Measurements from ENCODE around the gene CDSN. TPM values are rescaled to one million over a fixed set of nuclear protein-coding genes. Genes with fewer than 3 reads are reported as not detected.

CDSN gene
- total and polyA plus RNA-seq, 2 donors from 2014 or later, result 0.13 TPM; not detected in 1

GRCh38 chr6:31079656-31080261 lies 40.5 kb downstream of the CDSN start:
- FAIRE-seq (peak; percentile 32), DNase-seq (peak in 4 of 5 donors; percentile 76 to 86 (median 80))
- no peak overlapping the region for H3K4me3 ChIP-seq (ENCODE audit: low read length in 3 of 3)
- no peak overlapping the region for H3K9ac ChIP-seq (ENCODE audit: low read length in 3 of 3)
- H3K27ac ChIP-seq (ENCODE audit: low read depth in 2 of 2, low read length in 2 of 2), result no peak overlapping the region
- H3K9me3 ChIP-seq (ENCODE audit: control insufficient read depth in 2 of 3, insufficient read depth in 1 of 3, low read length in 3 of 3), result no peaks in the 10 kb centered on the region
- TF ChIP-seq, protein P1, sequence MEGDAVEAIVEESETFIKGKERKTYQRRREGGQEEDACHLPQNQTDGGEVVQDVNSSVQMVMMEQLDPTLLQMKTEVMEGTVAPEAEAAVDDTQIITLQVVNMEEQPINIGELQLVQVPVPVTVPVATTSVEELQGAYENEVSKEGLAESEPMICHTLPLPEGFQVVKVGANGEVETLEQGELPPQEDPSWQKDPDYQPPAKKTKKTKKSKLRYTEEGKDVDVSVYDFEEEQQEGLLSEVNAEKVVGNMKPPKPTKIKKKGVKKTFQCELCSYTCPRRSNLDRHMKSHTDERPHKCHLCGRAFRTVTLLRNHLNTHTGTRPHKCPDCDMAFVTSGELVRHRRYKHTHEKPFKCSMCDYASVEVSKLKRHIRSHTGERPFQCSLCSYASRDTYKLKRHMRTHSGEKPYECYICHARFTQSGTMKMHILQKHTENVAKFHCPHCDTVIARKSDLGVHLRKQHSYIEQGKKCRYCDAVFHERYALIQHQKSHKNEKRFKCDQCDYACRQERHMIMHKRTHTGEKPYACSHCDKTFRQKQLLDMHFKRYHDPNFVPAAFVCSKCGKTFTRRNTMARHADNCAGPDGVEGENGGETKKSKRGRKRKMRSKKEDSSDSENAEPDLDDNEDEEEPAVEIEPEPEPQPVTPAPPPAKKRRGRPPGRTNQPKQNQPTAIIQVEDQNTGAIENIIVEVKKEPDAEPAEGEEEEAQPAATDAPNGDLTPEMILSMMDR (IDR thresholded peaks at IDR 0.05; ENCODE audit: borderline replicate concordance, extremely low read depth, insufficient read depth), result peak; percentile 68
- peaks cover 0 to 2% (median 0%) of the 10 kb centered on the region in 3 donors for H3K4me1 ChIP-seq (ENCODE audit: control insufficient read depth in 2 of 3, insufficient read depth in 2 of 3, low read depth in 1 of 3, low read length in 3 of 3)
- intact Hi-C loops (cut with DNase I), result loop anchor here (10.0 kb wide), 2 partner anchors 165 to 255 kb away; partner anchors contain the start of gene VARS2
- no peaks in the 10 kb centered on the region for H3K36me3 ChIP-seq (ENCODE audit: control insufficient read depth in 2 of 3, insufficient read depth in 3 of 3, low read length in 3 of 3)
- H3K27me3 ChIP-seq (ENCODE audit: control insufficient read depth, insufficient read depth, low read length), result no peaks in the 10 kb centered on the region

GRCh38 chr6:31076611-31077010 lies 43.6 kb downstream of the CDSN start:
- H3K4me3 ChIP-seq (ENCODE audit: low read length in 3 of 3), result no peak overlapping the region
- no peaks in the 10 kb centered on the region for H3K9me3 ChIP-seq (ENCODE audit: control insufficient read depth in 2 of 3, insufficient read depth in 1 of 3, low read length in 3 of 3)
- H3K27ac ChIP-seq (ENCODE audit: low read depth in 2 of 2, low read length in 2 of 2), result no peak overlapping the region
- intact Hi-C loops (cut with DNase I), result loop anchor here (10.0 kb wide), 2 partner anchors 162 to 252 kb away; partner anchors contain the start of gene VARS2
- no peak for FAIRE-seq
- H3K9ac ChIP-seq (ENCODE audit: low read length in 3 of 3), result no peak overlapping the region
- no peaks in the 10 kb centered on the region for H3K36me3 ChIP-seq (ENCODE audit: control insufficient read depth in 2 of 3, insufficient read depth in 3 of 3, low read length in 3 of 3)
- H3K4me1 ChIP-seq (ENCODE audit: control insufficient read depth in 2 of 3, insufficient read depth in 2 of 3, low read depth in 1 of 3, low read length in 3 of 3), result peaks cover 0 to 2% (median 0%) of the 10 kb centered on the region in 3 donors
- no peaks in the 10 kb centered on the region for H3K27me3 ChIP-seq (ENCODE audit: control insufficient read depth, insufficient read depth, low read length)
- TF ChIP-seq, protein P1 (IDR thresholded peaks at IDR 0.05; ENCODE audit: borderline replicate concordance, extremely low read depth, insufficient read depth), result no peak
- DNase-seq, result no peak

- TF ChIP-seq, protein P1 (IDR thresholded peaks at IDR 0.05; ENCODE audit: borderline replicate concordance, extremely low read depth, insufficient read depth), result no peak
- Histone ChIP-seq H3K4me1 (ENCODE audit: control insufficient read depth in 2 of 3, insufficient read depth in 2 of 3, low read depth in 1 of 3, low read length in 3 of 3) (peaks cover 0 to 3% (median 0%) of the 10 kb centered on the region in 3 donors), H3K4me3 (ENCODE audit: low read length in 3 of 3) (no peak overlapping the region), H3K36me3 (ENCODE audit: control insufficient read depth in 2 of 3, insufficient read depth in 3 of 3, low read length in 3 of 3) (no peaks in the 10 kb centered on the region), H3K9ac (ENCODE audit: low read length in 3 of 3) (no peak overlapping the region), H3K27ac (ENCODE audit: low read depth in 2 of 2, low read length in 2 of 2) (no peak overlapping the region), H3K9me3 (ENCODE audit: control insufficient read depth in 2 of 3, insufficient read depth in 1 of 3, low read length in 3 of 3) (no peaks in the 10 kb centered on the region), H3K27me3 (ENCODE audit: control insufficient read depth, insufficient read depth, low read length) (no peaks in the 10 kb centered on the region)
- FAIRE-seq (no peak), DNase-seq (no peak)
- intact Hi-C loops (cut with DNase I), result loop anchor here (10.0 kb wide), 2 partner anchors 161 to 251 kb away; partner anchors contain the start of gene VARS2
Measured at GRCh38 chr6:31075528-31075927, 44.7 kb downstream of the CDSN start.

Data from kidney (tissue), 14 donors.